DOHH2 (cell line): Measurements from ENCODE around the gene BABAM2.

Experiments
- H3F3A ChIP-seq: fragments of 200-600 bp; sonication (generic), shearing (Covaris generic); 2 replicates; pipeline ENCODE4 v1.6.0; 2016; ENCODE audit warnings: antibody characterized with exemption, mild to moderate bottlenecking; ENCODE audit not compliant: control insufficient read depth, insufficient read depth
- H3K27ac ChIP-seq: fragments of 200-600 bp; sonication (generic); 2 replicates; pipeline ENCODE4 v1.5.1; 2014; ENCODE audit warnings: low read depth, mild to moderate bottlenecking, low read length, moderate library complexity
- H3K27me3 ChIP-seq: fragments of 200-600 bp; sonication (generic); 2 replicates; pipeline ENCODE4 v1.6.1; 2014; ENCODE audit warnings: mild to moderate bottlenecking, low read length, mixed read lengths; ENCODE audit not compliant: control insufficient read depth
- H3K36me3 ChIP-seq: fragments of 200-600 bp; sonication (generic); 2 replicates; pipeline ENCODE4 v1.6.1; 2014; ENCODE audit warnings: mild to moderate bottlenecking, low read length, moderate library complexity, mixed read lengths; ENCODE audit not compliant: control insufficient read depth
- H3K4me1 ChIP-seq: fragments of 200-600 bp; sonication (generic); 2 replicates; pipeline ENCODE4 v1.6.1; 2014; ENCODE audit warnings: mild to moderate bottlenecking, low read length, mixed read lengths; ENCODE audit not compliant: control insufficient read depth
- H3K4me2 ChIP-seq: fragments of 200-600 bp; sonication (generic); 2 replicates; pipeline ENCODE4 v1.6.0; 2014; ENCODE audit warnings: mild to moderate bottlenecking, low read length, moderate library complexity
- H3K4me3 ChIP-seq: fragments of 200-600 bp; sonication (generic); 2 replicates; pipeline ENCODE4 v1.5.1; 2014; ENCODE audit warnings: mild to moderate bottlenecking, low read length, mixed read lengths
- H3K79me2 ChIP-seq: fragments of 200-600 bp; sonication (generic); 2 replicates; pipeline ENCODE4 v1.6.1; 2014; ENCODE audit warnings: mild to moderate bottlenecking, low read length, mixed read lengths; ENCODE audit not compliant: control insufficient read depth
- H3K9me2 ChIP-seq: fragments of 200-600 bp; sonication (generic); replicated peaks from 2 replicates; pipeline ENCODE4 v1.6.1; 2014; ENCODE audit warnings: mild to moderate bottlenecking, low read length, mixed read lengths; ENCODE audit not compliant: control insufficient read depth
- H3K9me3 ChIP-seq: fragments of 200-600 bp; sonication (generic); 2 replicates; pipeline ENCODE4 v1.6.1; 2014; ENCODE audit warnings: antibody characterized with exemption, low read length, mixed read lengths; ENCODE audit not compliant: control insufficient read depth, insufficient read depth
- H4K20me1 ChIP-seq: fragments of 200-600 bp; sonication (generic); 2 replicates; pipeline ENCODE4 v1.6.0; 2014; ENCODE audit warnings: low read depth, mild to moderate bottlenecking, antibody characterized with exemption, low read length, moderate library complexity; ENCODE audit not compliant: control insufficient read depth, insufficient read depth
- EZH2phosphoT487 ChIP-seq: fragments of 200-600 bp; sonication (generic); IDR thresholded peaks from 2 replicates; pipeline ENCODE4 v1.6.1; 2017; ENCODE audit warnings: borderline replicate concordance, mild to moderate bottlenecking, antibody characterized with exemption, low read length, moderate library complexity, mixed read lengths
- TF ChIP-seq, protein P1 (sequence below): fragments of 200-600 bp; sonication (generic); IDR thresholded peaks from one replicate; pipeline ENCODE4 v1.5.1; 2014; ENCODE audit warnings: antibody characterized with exemption, mild to moderate bottlenecking, low read depth, low read length; ENCODE audit not compliant: poor library complexity, severe bottlenecking

BABAM2 gene

DNA sequence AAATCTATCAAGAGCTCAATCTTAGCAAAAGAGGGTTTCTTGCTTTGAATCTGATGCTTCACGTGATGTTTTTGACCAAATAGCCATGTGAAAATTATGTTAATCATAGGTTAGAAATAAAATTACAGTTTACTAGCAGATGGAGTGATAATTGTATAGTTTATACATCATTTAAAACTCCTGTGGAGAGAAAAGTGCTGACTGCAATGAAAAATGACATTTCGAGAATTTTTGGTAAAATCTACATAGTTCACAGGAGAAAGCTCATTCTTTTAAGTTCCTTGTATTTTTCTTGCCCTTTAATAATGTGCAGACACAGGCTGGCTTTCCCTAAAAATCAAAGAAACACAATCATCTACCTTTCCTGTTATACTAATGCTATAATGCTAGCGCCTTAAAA, 33.6 kb upstream of the BABAM2 start:
- TF ChIP-seq, protein P1, sequence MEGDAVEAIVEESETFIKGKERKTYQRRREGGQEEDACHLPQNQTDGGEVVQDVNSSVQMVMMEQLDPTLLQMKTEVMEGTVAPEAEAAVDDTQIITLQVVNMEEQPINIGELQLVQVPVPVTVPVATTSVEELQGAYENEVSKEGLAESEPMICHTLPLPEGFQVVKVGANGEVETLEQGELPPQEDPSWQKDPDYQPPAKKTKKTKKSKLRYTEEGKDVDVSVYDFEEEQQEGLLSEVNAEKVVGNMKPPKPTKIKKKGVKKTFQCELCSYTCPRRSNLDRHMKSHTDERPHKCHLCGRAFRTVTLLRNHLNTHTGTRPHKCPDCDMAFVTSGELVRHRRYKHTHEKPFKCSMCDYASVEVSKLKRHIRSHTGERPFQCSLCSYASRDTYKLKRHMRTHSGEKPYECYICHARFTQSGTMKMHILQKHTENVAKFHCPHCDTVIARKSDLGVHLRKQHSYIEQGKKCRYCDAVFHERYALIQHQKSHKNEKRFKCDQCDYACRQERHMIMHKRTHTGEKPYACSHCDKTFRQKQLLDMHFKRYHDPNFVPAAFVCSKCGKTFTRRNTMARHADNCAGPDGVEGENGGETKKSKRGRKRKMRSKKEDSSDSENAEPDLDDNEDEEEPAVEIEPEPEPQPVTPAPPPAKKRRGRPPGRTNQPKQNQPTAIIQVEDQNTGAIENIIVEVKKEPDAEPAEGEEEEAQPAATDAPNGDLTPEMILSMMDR = no peak
- TF ChIP-seq EZH2phosphoT487 = no peak
- Histone ChIP-seq H4K20me1 (no peaks in the 10 kb centered on the region), H3K36me3 (no peaks in the 10 kb centered on the region), H3K9me3 (no peaks in the 10 kb centered on the region), H3F3A (no peaks in the 10 kb centered on the region), H3K27me3 (peaks cover 6% of the 10 kb centered on the region), H3K79me2 (no peaks in the 10 kb centered on the region), H3K4me1 (no peaks in the 10 kb centered on the region), H3K9me2 (no peaks in the 10 kb centered on the region), H3K27ac (no peak overlapping the region), H3K4me2 (no peak overlapping the region), H3K4me3 (no peak overlapping the region)

DNA sequence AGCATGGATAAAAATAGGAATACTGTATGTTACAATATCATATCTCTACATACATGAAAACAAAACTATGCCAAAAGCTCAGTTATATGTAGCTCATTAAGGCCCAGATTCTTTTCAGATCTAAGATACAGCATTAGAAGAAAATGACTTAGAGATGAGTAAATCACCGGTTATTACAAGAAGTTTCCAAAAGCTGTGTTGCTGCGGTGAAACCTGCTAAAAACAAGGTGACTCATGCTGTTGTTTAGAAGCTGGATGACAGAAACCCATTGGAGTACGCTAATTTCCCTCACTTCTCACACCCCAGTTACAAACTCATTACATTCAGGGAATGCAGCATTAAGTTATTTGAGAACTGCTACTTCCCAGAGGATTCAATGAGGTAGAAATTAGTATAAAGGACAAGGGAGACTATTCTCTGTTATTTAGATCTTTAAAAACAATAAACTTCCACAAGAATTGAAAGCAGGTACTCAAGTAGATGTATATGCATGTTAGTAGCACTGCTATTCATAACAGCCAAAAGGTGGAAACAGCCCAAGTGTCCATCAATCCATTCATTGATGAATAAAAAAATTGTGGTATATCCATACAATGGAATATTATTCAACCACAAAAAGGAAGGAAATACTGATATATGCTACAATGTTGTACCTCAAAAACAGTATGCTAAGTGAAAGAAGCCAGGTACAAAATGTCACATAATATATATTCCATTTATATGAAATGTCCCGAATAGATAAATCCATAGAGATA, 32.9 kb upstream of the BABAM2 start:
- H3K4me3 ChIP-seq = no peak overlapping the region
- H3K9me3 ChIP-seq = no peaks in the 10 kb centered on the region
- H4K20me1 ChIP-seq = no peaks in the 10 kb centered on the region
- H3K27ac ChIP-seq = no peak overlapping the region
- H3K9me2 ChIP-seq = no peaks in the 10 kb centered on the region
- H3K36me3 ChIP-seq = no peaks in the 10 kb centered on the region
- no peaks in the 10 kb centered on the region for H3F3A ChIP-seq
- no peaks in the 10 kb centered on the region for H3K79me2 ChIP-seq
- H3K4me2 ChIP-seq = no peak overlapping the region
- TF ChIP-seq, protein P1 = no peak
- TF ChIP-seq EZH2phosphoT487 = no peak
- peaks cover 6% of the 10 kb centered on the region for H3K27me3 ChIP-seq
- H3K4me1 ChIP-seq = no peaks in the 10 kb centered on the region

DNA sequence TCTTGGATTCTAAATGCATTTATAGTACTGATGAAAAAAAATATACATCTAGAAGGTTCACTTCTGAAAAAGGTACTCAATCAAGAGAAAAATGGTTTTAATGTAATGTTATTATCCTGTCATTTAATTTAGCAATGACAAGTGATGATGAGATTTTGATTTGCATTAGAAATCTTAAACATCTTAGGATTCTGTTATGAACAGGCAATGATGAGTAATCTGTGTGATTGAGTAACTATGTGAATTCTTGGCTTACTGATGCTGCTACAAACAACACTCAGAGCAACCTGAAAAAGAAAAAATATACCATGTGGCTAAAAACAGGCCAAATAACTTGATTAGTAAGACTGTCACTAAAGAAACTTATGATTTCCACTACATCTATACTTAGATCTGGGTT, 30.4 kb upstream of the BABAM2 start:
- no peaks in the 10 kb centered on the region for H3F3A ChIP-seq
- H3K79me2 ChIP-seq = no peaks in the 10 kb centered on the region
- TF ChIP-seq EZH2phosphoT487 = no peak
- TF ChIP-seq, protein P1 = no peak
- no peaks in the 10 kb centered on the region for H3K4me1 ChIP-seq
- H3K36me3 ChIP-seq = no peaks in the 10 kb centered on the region
- peaks cover 11% of the 10 kb centered on the region for H3K27me3 ChIP-seq
- H3K27ac ChIP-seq = no peak overlapping the region
- H3K4me3 ChIP-seq = no peak overlapping the region
- H3K4me2 ChIP-seq = no peak overlapping the region
- H4K20me1 ChIP-seq = no peaks in the 10 kb centered on the region
- no peaks in the 10 kb centered on the region for H3K9me2 ChIP-seq
- H3K9me3 ChIP-seq = no peaks in the 10 kb centered on the region
